ACC112 (cell line): ENCODE measurements around the gene STUB1.

ENCODE experiments used
- H2AFZ ChIP-seq: fragments of 200-600 bp; sonication (generic); one replicate; pipeline ENCODE4 v1.6.0; 2017; ENCODE audit warnings: antibody characterized with exemption, low read length; ENCODE audit not compliant: unreplicated experiment
- H3K27ac ChIP-seq: fragments of 200-600 bp; sonication (generic); 2 replicates; pipeline ENCODE4 v1.5.1; 2014; ENCODE audit warnings: low read depth, mild to moderate bottlenecking, antibody characterized with exemption, low read length, moderate library complexity
- H3K27me3 ChIP-seq: fragments of 200-600 bp; sonication (generic); 2 replicates; pipeline ENCODE4 v1.6.1; 2014; ENCODE audit warnings: mild to moderate bottlenecking, antibody characterized with exemption, low read length, moderate library complexity, mixed read lengths; ENCODE audit not compliant: insufficient read depth
- H3K36me3 ChIP-seq: fragments of 200-600 bp; sonication (generic); 2 replicates; pipeline ENCODE4 v1.6.1; 2016; ENCODE audit warnings: mild to moderate bottlenecking, antibody characterized with exemption, low read length, moderate library complexity, mixed read lengths; ENCODE audit not compliant: insufficient read depth
- H3K4me1 ChIP-seq: fragments of 200-600 bp; sonication (generic); one replicate; pipeline ENCODE4 v1.6.1; 2016; ENCODE audit warnings: low read length, mixed read lengths; ENCODE audit not compliant: insufficient read depth, unreplicated experiment, control insufficient read depth
- H3K4me3 ChIP-seq: fragments of 200-600 bp; sonication (generic); 2 replicates; pipeline ENCODE4 v1.5.1; 2014; ENCODE audit warnings: mild to moderate bottlenecking, low read depth, low read length
- H3K79me2 ChIP-seq: fragments of 200-600 bp; sonication (generic); one replicate; pipeline ENCODE4 v1.6.0; 2016; ENCODE audit warnings: low read length; ENCODE audit not compliant: control insufficient read depth, unreplicated experiment, insufficient read depth

The STUB1 gene

GRCh38 chr16:674968-675883 lies 5.0 kb upstream of the STUB1 start, which contains the start of gene RHBDL1:
RHBDL1 (plus strand) TSS chr16:675671; CDS start chr16:675791, 120 bp downstream.
- Histone ChIP-seq H3K79me2 (no peaks in the 10 kb centered on the region), H2AFZ (no peak within 1 kb of the TSS), H3K27me3 (no peaks in the 10 kb centered on the region), H3K27ac (no peak within 1 kb of the TSS), H3K36me3 (peaks cover 15% of the 10 kb centered on the region; the same call in 1 of the 2 replicates), H3K4me3 (peak within 1 kb of the TSS; percentile 54; the same call in 1 of the 2 replicates), H3K4me1 (no peaks in the 10 kb centered on the region)

- Histone ChIP-seq H3K4me1 (no peaks in the 10 kb centered on the region), H3K27ac (no peak overlapping the region), H3K36me3 (peaks cover 11% of the 10 kb centered on the region; the same call in 1 of the 2 replicates), H3K27me3 (no peaks in the 10 kb centered on the region), H3K4me3 (no peak overlapping the region), H2AFZ (no peak overlapping the region), H3K79me2 (peaks cover 7% of the 10 kb centered on the region)
These were observed 4.2 kb upstream of the STUB1 start for GRCh38 chr16:675884-676564.

- peaks cover 12% of the 10 kb centered on the region for H3K79me2 ChIP-seq
- H3K4me3 ChIP-seq: no peak overlapping the region
- no peaks in the 10 kb centered on the region for H3K27me3 ChIP-seq
- no peak overlapping the region for H3K27ac ChIP-seq
- H2AFZ ChIP-seq: no peak overlapping the region
- peaks cover 5% of the 10 kb centered on the region for H3K4me1 ChIP-seq
- H3K36me3 ChIP-seq: peaks cover 7% of the 10 kb centered on the region; the same call in 1 of the 2 replicates
These were observed 3.7 kb upstream of the STUB1 start for GRCh38 chr16:676565-676902.

- no peak overlapping the region for H3K27ac ChIP-seq
These were observed 3.3 kb upstream of the STUB1 start for GRCh38 chr16:676913-677312.

GRCh38 chr16:677316-678190 lies 2.7 kb upstream of the STUB1 start:
- H3K36me3 ChIP-seq: peaks cover 9% of the 10 kb centered on the region; the same call in 1 of the 2 replicates
- H3K27me3 ChIP-seq: no peaks in the 10 kb centered on the region
- no peak overlapping the region for H3K4me3 ChIP-seq
- no peak overlapping the region for H3K27ac ChIP-seq
- H2AFZ ChIP-seq: no peak overlapping the region
- H3K79me2 ChIP-seq: peaks cover 22% of the 10 kb centered on the region
- peaks cover 14% of the 10 kb centered on the region for H3K4me1 ChIP-seq

More at GRCh38 chr16:676913-677312, 3.3 kb upstream of the STUB1 start:
- Histone ChIP-seq H3K79me2 (peaks cover 16% of the 10 kb centered on the region), H3K4me1 (peaks cover 8% of the 10 kb centered on the region), H2AFZ (no peak overlapping the region), H3K36me3 (peaks cover 10% of the 10 kb centered on the region; the same call in 1 of the 2 replicates), H3K27me3 (no peaks in the 10 kb centered on the region), H3K4me3 (no peak overlapping the region)

- Histone ChIP-seq H3K27me3 (no peaks in the 10 kb centered on the region), H3K79me2 (peaks cover 30% of the 10 kb centered on the region), H3K36me3 (peaks cover 16% of the 10 kb centered on the region; the same call in 1 of the 2 replicates), H3K4me1 (peaks cover 20% of the 10 kb centered on the region), H2AFZ (no peak overlapping the region), H3K4me3 (no peak overlapping the region), H3K27ac (no peak overlapping the region)
These were observed 1.9 kb upstream of the STUB1 start for GRCh38 chr16:678209-678857.

- H3K27me3 ChIP-seq: no peaks in the 10 kb centered on the region
- peaks cover 16% of the 10 kb centered on the region; the same call in 1 of the 2 replicates for H3K36me3 ChIP-seq
- peak overlapping the region; percentile 31; the same call in 1 of the 2 replicates for H3K27ac ChIP-seq
- peak overlapping the region; percentile 83 for H3K4me3 ChIP-seq
- peaks cover 38% of the 10 kb centered on the region for H3K79me2 ChIP-seq
- H3K4me1 ChIP-seq: peaks cover 24% of the 10 kb centered on the region
- H2AFZ ChIP-seq: peak overlapping the region; percentile 87
These were observed 1.1 kb upstream of the STUB1 start for GRCh38 chr16:678858-679813.

GRCh38 chr16:680625-680945 lies 375 bp downstream of the STUB1 start:
- Histone ChIP-seq H3K27ac (peak overlapping the region; percentile 76), H3K79me2 (peaks cover 41% of the 10 kb centered on the region), H3K4me3 (peak overlapping the region; percentile 92), H3K36me3 (peaks cover 23% of the 10 kb centered on the region; the same call in 1 of the 2 replicates), H3K27me3 (no peaks in the 10 kb centered on the region), H2AFZ (peak overlapping the region; percentile 29), H3K4me1 (peaks cover 24% of the 10 kb centered on the region)
